SK-N-SH (cell line): ENCODE data around the gene OR10H2. TPM values are rescaled to one million over a fixed set of nuclear protein-coding genes. Genes with fewer than 3 reads are reported as not detected.

Source experiments
- CTCF ChIA-PET: fragments of 300-600, 350-600 bp; formaldehyde crosslinking; extraction: SDS; loops from one replicate; lab custom pipeline; 2021; lab: Yijun Ruan, JAX
- POLR2A ChIA-PET: fragments of 350-600 bp; sonication (Branson Sonifier 250); formaldehyde crosslinking; extraction: SDS; loops from one replicate; lab custom pipeline; 2020; ENCODE audit warnings: antibody characterized with exemption, inconsistent platforms; lab: Yijun Ruan, JAX
- DNase-seq: peaks from one replicate; pipeline ENCODE4 v3.0.0; 2012
- H2AFZ ChIP-seq: fragments of 200-600 bp; sonication (generic); 2 replicates; pipeline ENCODE4 v1.8.1; 2016; ENCODE audit warnings: antibody characterized with exemption, mild to moderate bottlenecking, low read depth
- H3F3A ChIP-seq: fragments of 200-600 bp; sonication (generic); replicated peaks from 2 replicates; pipeline ENCODE3; 2016; ENCODE audit warnings: antibody characterized with exemption, mild to moderate bottlenecking; ENCODE audit not compliant: insufficient read depth
- H3K27ac ChIP-seq, 2 experiments: fragments of 200-500 bp in 1 of 2; fragments of 200-600 bp in 1 of 2; sonication (Bioruptor generic) in 1 of 2; sonication (generic), shearing (Covaris generic) in 1 of 2; 2 replicates each; pipeline versions ENCODE4 v1.5.1 to v1.6.1; 2014 to 2016; ENCODE audit warnings: low read depth in 2 of 2, inconsistent platforms in 1 of 2, low read length in 1 of 2, mild to moderate bottlenecking in 1 of 2, mixed read lengths in 1 of 2
- H3K27me3 ChIP-seq: fragments of 200-600 bp; sonication (generic), shearing (Covaris generic); 2 replicates; pipeline ENCODE4 v1.6.1; 2016; ENCODE audit warnings: mixed run types; ENCODE audit not compliant: insufficient read depth
- H3K36me3 ChIP-seq, 2 experiments: fragments of 200-500 bp in 1 of 2; fragments of 200-600 bp in 1 of 2; sonication (Bioruptor generic) in 1 of 2; sonication (generic) in 1 of 2; replicated peaks in 1 of 2; 2 replicates each; pipeline versions ENCODE3 to v1.5.1; 2014 to 2016; ENCODE audit warnings: low read length in 1 of 2, mild to moderate bottlenecking in 1 of 2; ENCODE audit not compliant: insufficient read depth in 2 of 2, control insufficient read depth in 1 of 2
- H3K4me1 ChIP-seq, 2 experiments: fragments of 200-500 bp in 1 of 2; fragments of 200-600 bp in 1 of 2; sonication (Bioruptor generic) in 1 of 2; sonication (generic), shearing (Covaris generic) in 1 of 2; 2 replicates each; pipeline versions ENCODE4 v1.5.1 to v1.6.1; 2014 to 2016; ENCODE audit warnings: low read depth in 1 of 2, low read length in 1 of 2, mixed run types in 1 of 2; ENCODE audit not compliant: insufficient read depth in 2 of 2, control insufficient read depth in 1 of 2
- H3K4me2 ChIP-seq: fragments of 200-600 bp; sonication (generic), shearing (Covaris generic); 2 replicates; pipeline ENCODE4 v1.6.1; 2017; ENCODE audit warnings: mixed run types
- H3K4me3 ChIP-seq, 2 experiments: fragments of 200-500 bp in 1 of 2; fragments of 200-600 bp in 1 of 2; sonication (Bioruptor generic) in 1 of 2; sonication (generic), shearing (Covaris generic) in 1 of 2; 2 replicates each; pipeline versions ENCODE4 v1.5.1 to v1.8.1; 2014 to 2016; ENCODE audit warnings: low read depth in 2 of 2, inconsistent platforms in 1 of 2, low read length in 1 of 2, mild to moderate bottlenecking in 1 of 2, mixed read lengths in 1 of 2, moderate library complexity in 1 of 2
- H3K79me2 ChIP-seq: fragments of 200-600 bp; sonication (generic); 2 replicates; pipeline ENCODE4 v1.8.1; 2017; ENCODE audit warnings: mild to moderate bottlenecking; ENCODE audit not compliant: insufficient read depth
- H3K9ac ChIP-seq: fragments of 200-600 bp; sonication (generic); 2 replicates; pipeline ENCODE4 v1.6.1; 2017; ENCODE audit warnings: mixed run types
- H3K9me2 ChIP-seq: fragments of 200-600 bp; sonication (generic); 2 replicates; pipeline ENCODE4 v1.6.1; 2017; ENCODE audit warnings: mixed run types
- H3K9me3 ChIP-seq: fragments of 200-600 bp; sonication (generic); 2 replicates; pipeline ENCODE4 v1.6.1; 2017; ENCODE audit warnings: mixed run types, mild to moderate bottlenecking, moderate library complexity
- H4K20me1 ChIP-seq: fragments of 200-600 bp; sonication (generic); 2 replicates; pipeline ENCODE4 v1.6.1; 2017; ENCODE audit warnings: mild to moderate bottlenecking, mixed run types; ENCODE audit not compliant: insufficient read depth
- CHD2 ChIP-seq: fragments of 150-350 bp; IDR thresholded peaks from 2 replicates; pipeline ENCODE4 v1.6.1; 2018; ENCODE audit warnings: low read length; ENCODE audit not compliant: partially characterized antibody
- GATA2 ChIP-seq: sonication (generic); formaldehyde crosslinking; IDR thresholded peaks from 2 replicates; pipeline ENCODE4 v1.5.0; 2020; ENCODE audit warnings: mild to moderate bottlenecking, missing genetic modification reagents
- NRF1 ChIP-seq: IDR thresholded peaks from 2 replicates; pipeline ENCODE4 v1.6.1; 2012; ENCODE audit warnings: low read depth, mild to moderate bottlenecking, low read length
- POLR2AphosphoS5 ChIP-seq: IDR thresholded peaks from 2 replicates; pipeline ENCODE4 v1.6.1; 2012; ENCODE audit warnings: low read depth, low read length
- RFX5 ChIP-seq: IDR thresholded peaks from 2 replicates; pipeline ENCODE4 v1.6.1; 2012; ENCODE audit warnings: mild to moderate bottlenecking, improper control_type of control experiment, low read length
- RXRA ChIP-seq: IDR thresholded peaks from 2 replicates; pipeline ENCODE4 v1.4.0; 2012; ENCODE audit warnings: low read depth, mild to moderate bottlenecking, borderline replicate concordance
- SIN3A ChIP-seq: IDR thresholded peaks from 2 replicates; pipeline ENCODE4 v1.6.1; 2012; ENCODE audit warnings: low read depth, mild to moderate bottlenecking, low read length, moderate library complexity, borderline replicate concordance
- SMC3 ChIP-seq: IDR thresholded peaks from 2 replicates; pipeline ENCODE4 v1.6.1; 2012; ENCODE audit warnings: low read depth, low read length, improper control_type of control experiment
- TAF1 ChIP-seq: IDR thresholded peaks from 2 replicates; pipeline ENCODE4 v1.6.1; 2012; ENCODE audit warnings: low read depth, mild to moderate bottlenecking, low read length, moderate library complexity, borderline replicate concordance
- TCF12 ChIP-seq: IDR thresholded peaks from 2 replicates; pipeline ENCODE4 v1.4.0; 2012
- TEAD4 ChIP-seq: IDR thresholded peaks from 2 replicates; pipeline ENCODE4 v1.4.0; 2012; ENCODE audit warnings: mild to moderate bottlenecking, borderline replicate concordance; ENCODE audit not compliant: insufficient read depth
- WGBS: methylation state at CpG from one replicate; pipeline ENCODE4 v1.1.6; 2017; ENCODE audit warnings: low lambda C conversion rate; 5-methylcytosine and 5-hydroxymethylcytosine counted together
- polyA plus RNA-seq, 3 experiments: library from polyadenylated mRNA; depleted of rRNA; stranded (reverse); fragments of >200 nt; gene quantifications; 2 replicates each; pipeline ENCODE4 v1.2.3, GENCODE V29; 2012
- TF ChIP-seq, protein P1 (sequence below): IDR thresholded peaks from 2 replicates; pipeline ENCODE4 v1.6.1; 2012; ENCODE audit warnings: mild to moderate bottlenecking, low read depth, low read length, moderate library complexity
- TF ChIP-seq, protein P2 (sequence below): IDR thresholded peaks from 2 replicates; pipeline ENCODE4 v1.4.0; 2012; ENCODE audit warnings: low read depth, borderline replicate concordance
- TF ChIP-seq, protein P3 (sequence below): IDR thresholded peaks from 2 replicates; pipeline ENCODE4 v1.4.0; 2012; ENCODE audit warnings: low read depth, borderline replicate concordance

The OR10H2 gene
- polyA plus RNA-seq, 1 of the 3 experiments (the other 2 are of a cell fraction), result not detected

DNA sequence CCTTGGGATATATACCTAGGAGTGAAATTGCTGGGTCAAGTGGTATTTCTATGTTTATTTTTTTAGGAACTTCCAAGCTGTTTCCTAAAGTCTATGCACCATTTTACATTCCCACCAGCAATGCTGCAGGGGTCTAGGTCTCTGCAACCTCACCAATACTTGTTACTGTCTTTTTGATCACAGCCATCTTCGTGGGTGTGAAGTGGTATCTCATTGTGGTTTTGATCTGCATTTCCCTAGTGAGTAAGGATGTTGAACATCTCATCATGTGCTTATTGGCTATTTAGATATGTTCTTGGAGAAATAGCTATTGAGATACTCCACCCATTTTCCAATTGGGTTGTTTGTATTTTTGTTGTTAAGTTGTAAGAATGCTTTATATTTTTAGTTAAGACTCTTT, 2.7 kb downstream of the OR10H2 start:
- no peak for DNase-seq
- ChIA-PET POLR2A (no interaction called here), CTCF (no interaction called here)
- H3K4me1 ChIP-seq, result no peaks in the 10 kb centered on the region
- H3K4me2 ChIP-seq, result no peak overlapping the region
- TF ChIP-seq, protein P1, sequence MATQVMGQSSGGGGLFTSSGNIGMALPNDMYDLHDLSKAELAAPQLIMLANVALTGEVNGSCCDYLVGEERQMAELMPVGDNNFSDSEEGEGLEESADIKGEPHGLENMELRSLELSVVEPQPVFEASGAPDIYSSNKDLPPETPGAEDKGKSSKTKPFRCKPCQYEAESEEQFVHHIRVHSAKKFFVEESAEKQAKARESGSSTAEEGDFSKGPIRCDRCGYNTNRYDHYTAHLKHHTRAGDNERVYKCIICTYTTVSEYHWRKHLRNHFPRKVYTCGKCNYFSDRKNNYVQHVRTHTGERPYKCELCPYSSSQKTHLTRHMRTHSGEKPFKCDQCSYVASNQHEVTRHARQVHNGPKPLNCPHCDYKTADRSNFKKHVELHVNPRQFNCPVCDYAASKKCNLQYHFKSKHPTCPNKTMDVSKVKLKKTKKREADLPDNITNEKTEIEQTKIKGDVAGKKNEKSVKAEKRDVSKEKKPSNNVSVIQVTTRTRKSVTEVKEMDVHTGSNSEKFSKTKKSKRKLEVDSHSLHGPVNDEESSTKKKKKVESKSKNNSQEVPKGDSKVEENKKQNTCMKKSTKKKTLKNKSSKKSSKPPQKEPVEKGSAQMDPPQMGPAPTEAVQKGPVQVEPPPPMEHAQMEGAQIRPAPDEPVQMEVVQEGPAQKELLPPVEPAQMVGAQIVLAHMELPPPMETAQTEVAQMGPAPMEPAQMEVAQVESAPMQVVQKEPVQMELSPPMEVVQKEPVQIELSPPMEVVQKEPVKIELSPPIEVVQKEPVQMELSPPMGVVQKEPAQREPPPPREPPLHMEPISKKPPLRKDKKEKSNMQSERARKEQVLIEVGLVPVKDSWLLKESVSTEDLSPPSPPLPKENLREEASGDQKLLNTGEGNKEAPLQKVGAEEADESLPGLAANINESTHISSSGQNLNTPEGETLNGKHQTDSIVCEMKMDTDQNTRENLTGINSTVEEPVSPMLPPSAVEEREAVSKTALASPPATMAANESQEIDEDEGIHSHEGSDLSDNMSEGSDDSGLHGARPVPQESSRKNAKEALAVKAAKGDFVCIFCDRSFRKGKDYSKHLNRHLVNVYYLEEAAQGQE, result no peak
- TF ChIP-seq RFX5 (no peak), CHD2 (no peak), TAF1 (no peak), POLR2AphosphoS5 (no peak), NRF1 (no peak), RXRA (no peak), TCF12 (no peak), TEAD4 (no peak), SIN3A (no peak), GATA2 (CRISPR knock-in tag) (no peak), SMC3 (no peak)
- TF ChIP-seq, protein P2, sequence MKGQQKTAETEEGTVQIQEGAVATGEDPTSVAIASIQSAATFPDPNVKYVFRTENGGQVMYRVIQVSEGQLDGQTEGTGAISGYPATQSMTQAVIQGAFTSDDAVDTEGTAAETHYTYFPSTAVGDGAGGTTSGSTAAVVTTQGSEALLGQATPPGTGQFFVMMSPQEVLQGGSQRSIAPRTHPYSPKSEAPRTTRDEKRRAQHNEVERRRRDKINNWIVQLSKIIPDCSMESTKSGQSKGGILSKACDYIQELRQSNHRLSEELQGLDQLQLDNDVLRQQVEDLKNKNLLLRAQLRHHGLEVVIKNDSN, result no peak
- TF ChIP-seq, protein P3, sequence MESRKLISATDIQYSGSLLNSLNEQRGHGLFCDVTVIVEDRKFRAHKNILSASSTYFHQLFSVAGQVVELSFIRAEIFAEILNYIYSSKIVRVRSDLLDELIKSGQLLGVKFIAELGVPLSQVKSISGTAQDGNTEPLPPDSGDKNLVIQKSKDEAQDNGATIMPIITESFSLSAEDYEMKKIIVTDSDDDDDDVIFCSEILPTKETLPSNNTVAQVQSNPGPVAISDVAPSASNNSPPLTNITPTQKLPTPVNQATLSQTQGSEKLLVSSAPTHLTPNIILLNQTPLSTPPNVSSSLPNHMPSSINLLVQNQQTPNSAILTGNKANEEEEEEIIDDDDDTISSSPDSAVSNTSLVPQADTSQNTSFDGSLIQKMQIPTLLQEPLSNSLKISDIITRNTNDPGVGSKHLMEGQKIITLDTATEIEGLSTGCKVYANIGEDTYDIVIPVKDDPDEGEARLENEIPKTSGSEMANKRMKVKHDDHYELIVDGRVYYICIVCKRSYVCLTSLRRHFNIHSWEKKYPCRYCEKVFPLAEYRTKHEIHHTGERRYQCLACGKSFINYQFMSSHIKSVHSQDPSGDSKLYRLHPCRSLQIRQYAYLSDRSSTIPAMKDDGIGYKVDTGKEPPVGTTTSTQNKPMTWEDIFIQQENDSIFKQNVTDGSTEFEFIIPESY, result no peak
- H4K20me1 ChIP-seq, result no peaks in the 10 kb centered on the region
- WGBS, result 0% methylated on average over 1 of the region's 1 CpG
- no peaks in the 10 kb centered on the region for H3K9me2 ChIP-seq
- H3K27me3 ChIP-seq, result no peaks in the 10 kb centered on the region
- no peak overlapping the region for H3K4me3 ChIP-seq
- no peaks in the 10 kb centered on the region for H3K9me3 ChIP-seq
- no peaks in the 10 kb centered on the region for H3F3A ChIP-seq
- no peak overlapping the region for H2AFZ ChIP-seq
- no peak overlapping the region for H3K27ac ChIP-seq
- no peak overlapping the region for H3K9ac ChIP-seq
- no peaks in the 10 kb centered on the region for H3K36me3 ChIP-seq
- no peaks in the 10 kb centered on the region for H3K79me2 ChIP-seq
